H1 (cell line): ENCODE data around the gene TDG. TPM values are rescaled to one million over a fixed set of nuclear protein-coding genes. Genes with fewer than 3 reads are reported as not detected.

Experiments used
- CTCF ChIA-PET: fragments of 300-600 bp; sonication (Branson Sonifier 250); formaldehyde crosslinking; loops from one replicate; lab custom pipeline; 2021; ENCODE audit not compliant: partially characterized antibody; lab: Charles Lee
- POLR2A ChIA-PET: fragments of 300-600 bp; sonication (Branson Sonifier 250); formaldehyde crosslinking; loops from one replicate; lab custom pipeline; 2021; ENCODE audit warnings: inconsistent platforms; ENCODE audit not compliant: partially characterized antibody; lab: Charles Lee
- DNase-seq, 2 experiments: peaks; one replicate each; pipeline versions ENCODE4 v3.0.0 to v3.0.0-alpha.2; 2010 to 2022; ENCODE audit warnings: low spot score in 2 of 2, low read depth in 1 of 2, mixed read lengths in 1 of 2
- FAIRE-seq: peaks from 2 replicates; lab custom pipeline; 2011; peaks lifted over from hg19 to GRCh38; lab: Jason Lieb, UNC
- H2AFZ ChIP-seq: 2 replicates; pipeline ENCODE4 v1.8.1; 2012; ENCODE audit warnings: low read length, inconsistent platforms
- H2AK5ac ChIP-seq: 2 replicates; pipeline ENCODE4 v1.6.1; 2013; ENCODE audit warnings: low read depth, low read length
- H2BK120ac ChIP-seq: replicated peaks from 2 replicates; pipeline ENCODE3; 2013; ENCODE audit warnings: low read depth, low read length, inconsistent platforms
- H2BK12ac ChIP-seq: 2 replicates; pipeline ENCODE4 v1.6.1; 2013; ENCODE audit warnings: low read depth, low read length
- H2BK15ac ChIP-seq: 2 replicates; pipeline ENCODE4 v1.6.1; 2013; ENCODE audit warnings: low read length
- H2BK20ac ChIP-seq: 2 replicates; pipeline ENCODE4 v1.6.1; 2013; ENCODE audit warnings: low read length
- H2BK5ac ChIP-seq: 2 replicates; pipeline ENCODE4 v1.6.1; 2013; ENCODE audit warnings: low read depth, low read length
- H3K14ac ChIP-seq: 2 replicates; pipeline ENCODE4 v1.6.1; 2013; ENCODE audit warnings: inconsistent platforms; ENCODE audit not compliant: insufficient read length
- H3K18ac ChIP-seq: 2 replicates; pipeline ENCODE4 v1.6.1; 2013; ENCODE audit warnings: low read length; ENCODE audit errors: extremely low read depth
- H3K23ac ChIP-seq: 2 replicates; pipeline ENCODE4 v1.6.1; 2013; ENCODE audit warnings: inconsistent platforms; ENCODE audit not compliant: insufficient read length
- H3K23me2 ChIP-seq: 2 replicates; pipeline ENCODE4 v1.6.1; 2013; ENCODE audit warnings: low read depth, low read length
- H3K27ac ChIP-seq: 2 replicates; pipeline ENCODE4 v1.6.1; 2011; ENCODE audit warnings: low read depth, low read length, inconsistent platforms
- H3K27me3 ChIP-seq, 4 experiments: replicated peaks in 1 of 4; 1 replicate in 1 of 4; 2 replicates in 3 of 4; pipeline versions ENCODE4 v1.6.1 to v1.8.1; 2011 to 2013; ENCODE audit warnings: low read length in 3 of 4, mild to moderate bottlenecking in 3 of 4, inconsistent platforms in 2 of 4, mixed read lengths in 2 of 4, moderate library complexity in 1 of 4; ENCODE audit not compliant: control insufficient read depth in 3 of 4, insufficient read depth in 3 of 4; ENCODE audit errors: extremely low read depth in 1 of 4
- H3K36me3 ChIP-seq, 4 experiments: 2 replicates each; pipeline versions ENCODE4 v1.6.1 to v1.8.1; 2011 to 2013; ENCODE audit warnings: mild to moderate bottlenecking in 4 of 4, low read length in 3 of 4, moderate library complexity in 2 of 4, control low read depth in 1 of 4, inconsistent platforms in 1 of 4; ENCODE audit not compliant: insufficient read depth in 4 of 4, control insufficient read depth in 2 of 4
- H3K4ac ChIP-seq: replicated peaks from 2 replicates; pipeline ENCODE3; 2013; ENCODE audit warnings: low read length, low read depth, mixed read lengths, inconsistent platforms; ENCODE audit not compliant: insufficient read length
- H3K4me1 ChIP-seq, 4 experiments: replicated peaks in 1 of 4; 1 replicate in 1 of 4; 2 replicates in 3 of 4; pipeline versions ENCODE4 v1.6.1 to v1.8.1; 2011 to 2013; ENCODE audit warnings: low read length in 3 of 4, inconsistent platforms in 2 of 4, mixed read lengths in 1 of 4; ENCODE audit not compliant: insufficient read depth in 4 of 4, control insufficient read depth in 3 of 4
- H3K4me2 ChIP-seq, 2 experiments: 2 replicates each; pipeline versions ENCODE4 v1.6.1 to v1.8.1; 2011 to 2013; ENCODE audit warnings: low read depth in 2 of 2, low read length in 2 of 2, control low read depth in 1 of 2, inconsistent platforms in 1 of 2, mild to moderate bottlenecking in 1 of 2; ENCODE audit not compliant: insufficient read depth in 1 of 2
- H3K4me3 ChIP-seq, 4 experiments: fragments of 200-600, 300-600 bp in 1 of 4; sonication (generic), shearing (Covaris generic), sonication (Bioruptor Twin) in 1 of 4; 2 replicates each; pipeline versions ENCODE4 v1.5.1 to v1.8.1; 2011 to 2016; ENCODE audit warnings: low read length in 4 of 4, low read depth in 3 of 4, control low read depth in 2 of 4, inconsistent platforms in 2 of 4, mild to moderate bottlenecking in 2 of 4, mixed read lengths in 1 of 4, moderate library complexity in 1 of 4; ENCODE audit not compliant: insufficient read depth in 2 of 4; ENCODE audit errors: extremely low read depth in 1 of 4
- H3K56ac ChIP-seq: replicated peaks from 2 replicates; pipeline ENCODE3; 2013; ENCODE audit warnings: low read depth, mild to moderate bottlenecking, mixed read lengths, low read length, inconsistent platforms; ENCODE audit not compliant: insufficient read length
- H3K79me1 ChIP-seq: 2 replicates; pipeline ENCODE4 v1.6.1; 2013; ENCODE audit warnings: low read depth, low read length, control low read depth
- H3K79me2 ChIP-seq, 2 experiments: 2 replicates each; pipeline versions ENCODE4 v1.6.1 to v1.8.1; 2012 to 2013; ENCODE audit warnings: low read length in 2 of 2, mild to moderate bottlenecking in 2 of 2, inconsistent platforms in 1 of 2; ENCODE audit not compliant: insufficient read depth in 2 of 2, control insufficient read depth in 1 of 2
- H3K9ac ChIP-seq, 4 experiments: replicated peaks in 1 of 4; 1 replicate in 1 of 4; 2 replicates in 3 of 4; pipeline versions ENCODE4 v1.6.1 to v1.8.1; 2011 to 2013; ENCODE audit warnings: low read depth in 3 of 4, low read length in 3 of 4, control low read depth in 2 of 4, mild to moderate bottlenecking in 2 of 4, moderate library complexity in 2 of 4, inconsistent platforms in 1 of 4; ENCODE audit errors: extremely low read depth in 1 of 4
- H3K9me3 ChIP-seq, 2 experiments: 2 replicates each; pipeline versions ENCODE4 v1.6.1 to v1.8.1; 2012 to 2013; ENCODE audit warnings: mild to moderate bottlenecking in 2 of 2, moderate library complexity in 2 of 2, control low read depth in 1 of 2, inconsistent platforms in 1 of 2, low read depth in 1 of 2, low read length in 1 of 2, mixed read lengths in 1 of 2; ENCODE audit not compliant: insufficient read depth in 2 of 2
- H4K20me1 ChIP-seq, 2 experiments: replicated peaks in 1 of 2; 2 replicates each; pipeline versions ENCODE3 to v1.8.1; 2011 to 2013; ENCODE audit warnings: inconsistent platforms in 2 of 2, low read length in 2 of 2, mild to moderate bottlenecking in 1 of 2; ENCODE audit not compliant: insufficient read depth in 2 of 2, control insufficient read depth in 1 of 2
- H4K5ac ChIP-seq: 2 replicates; pipeline ENCODE4 v1.6.1; 2013; ENCODE audit warnings: low read length, low read depth, mixed read lengths, inconsistent platforms; ENCODE audit not compliant: insufficient read length
- H4K8ac ChIP-seq: 2 replicates; pipeline ENCODE4 v1.8.0; 2013; ENCODE audit warnings: mild to moderate bottlenecking, moderate library complexity, low read length, inconsistent platforms; ENCODE audit not compliant: insufficient read depth; ENCODE audit errors: extremely low read depth
- H4K91ac ChIP-seq: replicated peaks from 2 replicates; pipeline ENCODE3; 2013; ENCODE audit warnings: low read length, mixed read lengths, inconsistent platforms; ENCODE audit not compliant: insufficient read length
- NRF1 ChIP-seq: IDR thresholded peaks from 2 replicates; pipeline ENCODE4 v1.6.1; 2011; ENCODE audit warnings: mild to moderate bottlenecking, low read depth, low read length, improper control_type of control experiment
- POLR2A ChIP-seq, 2 experiments: IDR thresholded peaks; 1 replicate in 1 of 2; 2 replicates in 1 of 2; pipeline ENCODE4 v1.6.1; 2011; ENCODE audit warnings: low read depth in 2 of 2, low read length in 2 of 2, mild to moderate bottlenecking in 2 of 2; ENCODE audit errors: control extremely low read depth in 1 of 2
- RXRA ChIP-seq: IDR thresholded peaks from 2 replicates; pipeline ENCODE4 v1.6.1; 2011; ENCODE audit warnings: low read depth, mild to moderate bottlenecking, low read length, moderate library complexity; ENCODE audit not compliant: insufficient read depth
- WGBS, 2 experiments: shearing (Covaris generic) in 1 of 2; methylation state at CpG; one replicate each; pipeline versions ENCODE4 v1.1.6 to v1.1.7; 2013 to 2015; ENCODE audit warnings: low lambda C conversion rate in 2 of 2, mixed read lengths in 2 of 2, inconsistent platforms in 1 of 2, low coverage in 1 of 2, missing lambda C conversion rate in 1 of 2; ENCODE audit not compliant: insufficient replicate concordance in 2 of 2, insufficient coverage in 1 of 2, insufficient read length in 1 of 2; ENCODE audit errors: extremely low coverage in 1 of 2, missing lambda C conversion rate in 1 of 2; 5-methylcytosine and 5-hydroxymethylcytosine counted together
- polyA plus RNA-seq, 7 experiments: library from polyadenylated mRNA; depleted of rRNA in 3 of 7; stranded (reverse) in 5 of 7; unstranded in 2 of 7; fragments of >200 nt in 5 of 7; fragments of 200-250 nt in 2 of 7; gene quantifications; 1 replicate in 5 of 7; 2 replicates in 1 of 7; 4 replicates in 1 of 7; pipeline versions ENCODE4 v1.2.1 to v1.2.3, GENCODE V29; 2011 to 2013; ENCODE audit warnings: missing spikeins in 2 of 7, mixed read lengths in 2 of 7
- total RNA-seq: library from RNA; stranded (reverse); fragmentation: NEBNext Ultra II Directional; extraction: Animal tissue kit (Norgen Biotek cat#: 25700); gene quantifications from 2 replicates; pipeline ENCODE4 v1.2.1, GENCODE V29; 2021
- TF ChIP-seq, protein P1 (sequence below): IDR thresholded peaks from 2 replicates; pipeline ENCODE4 v1.6.1; 2011; ENCODE audit warnings: low read depth, mild to moderate bottlenecking, low read length; ENCODE audit not compliant: insufficient read depth
- TF ChIP-seq, protein P2 (sequence below): IDR thresholded peaks from 2 replicates; pipeline ENCODE4 v1.6.1; 2012; ENCODE audit warnings: inconsistent platforms
- TF ChIP-seq, protein P3 (sequence below): IDR thresholded peaks from 2 replicates; pipeline ENCODE4 v1.6.1; 2012; ENCODE audit warnings: low read length, inconsistent platforms

The TDG gene
- total and polyA plus RNA-seq, 2 of the 8 experiments (the other 6 are each of a cell fraction or from before 2014, with no cell fraction given) = 22.7 to 47.8 TPM

DNA sequence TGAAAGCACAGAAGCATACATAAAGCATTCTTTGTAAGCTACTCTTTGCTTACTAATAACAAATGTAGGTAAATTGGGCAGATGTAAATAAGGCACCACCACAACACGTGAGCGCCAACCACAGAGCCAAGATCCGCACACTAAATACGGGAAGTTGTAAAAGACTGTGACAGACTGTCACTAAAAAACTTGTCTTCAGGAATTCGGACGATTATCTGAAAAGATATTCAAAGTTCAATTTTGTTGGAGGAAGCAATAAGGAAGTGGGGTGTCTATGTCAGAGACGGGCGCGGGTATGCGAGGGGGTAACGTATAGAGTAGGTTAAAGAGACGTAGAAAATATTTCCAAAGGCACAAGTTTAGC, 37.0 kb upstream of the TDG start:
- Histone ChIP-seq H3K23ac (no peak overlapping the region), H2AFZ (peak overlapping the region; percentile 90), H3K9me3 (no peaks in the 10 kb centered on the region), H2BK20ac (no peak overlapping the region), H3K18ac (peak overlapping the region; percentile 52; the same call in 1 of the 2 replicates), H3K27me3 (no peaks in the 10 kb centered on the region; a peak in 1 of 7 replicates), H3K9ac (peak overlapping the region in 3 of 4 experiments; percentile 9 to 97 (median 85); a peak in 6 of 7 replicates), H2BK12ac (no peak overlapping the region), H3K27ac (peak overlapping the region; percentile 88), H4K8ac (no peak overlapping the region), H3K4me2 (peak overlapping the region; percentile 97 to 99), H3K36me3 (peaks cover 8 to 20% (median 12%) of the 10 kb centered on the region in 4 experiments; a peak in 7 of 8 replicates), H4K5ac (no peak overlapping the region), H4K20me1 (peaks cover 0 to 9% of the 10 kb centered on the region in 2 experiments), H2AK5ac (no peak overlapping the region), H2BK5ac (peak overlapping the region; percentile 94; the same call in 1 of the 2 replicates), H3K4ac (no peak overlapping the region), H3K4me1 (peaks cover 0 to 3% (median 0%) of the 10 kb centered on the region in 4 experiments; a peak in 4 of 7 replicates), H3K23me2 (peaks cover 13% of the 10 kb centered on the region), H3K14ac (no peak overlapping the region), H2BK120ac (no peak overlapping the region), H3K79me2 (peaks cover 14 to 34% of the 10 kb centered on the region in 2 experiments), H3K79me1 (no peaks in the 10 kb centered on the region), H4K91ac (no peak overlapping the region), H2BK15ac (no peak overlapping the region), H3K56ac (no peak overlapping the region), H3K4me3 (peak overlapping the region; percentile 67 to 97 (median 79))
- 20% methylated on average over 12 of the region's 12 CpGs; no CpG with 5 or more reads in 1 of the 2 experiments for WGBS, 2 experiments
- TF ChIP-seq RXRA = no peak
- no peak for TF ChIP-seq NRF1
- TF ChIP-seq, protein P1, sequence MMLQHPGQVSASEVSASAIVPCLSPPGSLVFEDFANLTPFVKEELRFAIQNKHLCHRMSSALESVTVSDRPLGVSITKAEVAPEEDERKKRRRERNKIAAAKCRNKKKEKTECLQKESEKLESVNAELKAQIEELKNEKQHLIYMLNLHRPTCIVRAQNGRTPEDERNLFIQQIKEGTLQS = no peak
- TF ChIP-seq, protein P2, sequence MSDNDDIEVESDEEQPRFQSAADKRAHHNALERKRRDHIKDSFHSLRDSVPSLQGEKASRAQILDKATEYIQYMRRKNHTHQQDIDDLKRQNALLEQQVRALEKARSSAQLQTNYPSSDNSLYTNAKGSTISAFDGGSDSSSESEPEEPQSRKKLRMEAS = peak; percentile 13; the same call in 1 of the 2 replicates
- TF ChIP-seq, protein P3, sequence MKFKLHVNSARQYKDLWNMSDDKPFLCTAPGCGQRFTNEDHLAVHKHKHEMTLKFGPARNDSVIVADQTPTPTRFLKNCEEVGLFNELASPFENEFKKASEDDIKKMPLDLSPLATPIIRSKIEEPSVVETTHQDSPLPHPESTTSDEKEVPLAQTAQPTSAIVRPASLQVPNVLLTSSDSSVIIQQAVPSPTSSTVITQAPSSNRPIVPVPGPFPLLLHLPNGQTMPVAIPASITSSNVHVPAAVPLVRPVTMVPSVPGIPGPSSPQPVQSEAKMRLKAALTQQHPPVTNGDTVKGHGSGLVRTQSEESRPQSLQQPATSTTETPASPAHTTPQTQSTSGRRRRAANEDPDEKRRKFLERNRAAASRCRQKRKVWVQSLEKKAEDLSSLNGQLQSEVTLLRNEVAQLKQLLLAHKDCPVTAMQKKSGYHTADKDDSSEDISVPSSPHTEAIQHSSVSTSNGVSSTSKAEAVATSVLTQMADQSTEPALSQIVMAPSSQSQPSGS = 0 out of 2 replicates have a peak, but pooled peaks have one; percentile 11
- no peak for TF ChIP-seq POLR2A (IDR thresholded peaks at IDR 0.05; ENCODE audit: control extremely low read depth in 1 of 2, low read depth in 2 of 2, low read length in 2 of 2)
- FAIRE-seq (no peak), DNase-seq (no peak)
- ChIA-PET POLR2A (interaction anchor here (1.2 to 2.9 kb wide), 3 partner anchors 11 to 168 kb away, joined by 3 to 39 read pairs (median 4); partner anchors contain the start of gene TDG), CTCF (interaction anchor here (1.5 to 1.7 kb wide), 2 partner anchors 39 to 50 kb away, joined by 3 to 6 read pairs; no protein-coding TSS in a partner anchor)
